Tibial nerve (tissue), 4 donors: ENCODE data around the gene CALY.

Source experiments
- EP300 ChIP-seq, 2 donors: sonication (generic); formaldehyde crosslinking; IDR thresholded peaks; one replicate each; pipeline ENCODE4 v1.6.1; 2017; ENCODE audit warnings: antibody characterized with exemption in 2 of 2, mild to moderate bottlenecking in 1 of 2
- POLR2A ChIP-seq, 2 donors: fragments of 450-650 bp; IDR thresholded peaks; one replicate each; pipeline ENCODE4 v1.6.1; 2017; ENCODE audit warnings: antibody characterized with exemption in 2 of 2, mild to moderate bottlenecking in 2 of 2, moderate library complexity in 2 of 2
- TF ChIP-seq, protein P1 (sequence below), 5 experiments: fragments of 200-600 bp in 3 of 5; fragments of 450-650 bp in 2 of 5; sonication (generic) in 3 of 5; IDR thresholded peaks; one replicate each; pipeline ENCODE4 v1.5.1; 2016 to 2019; ENCODE audit warnings: antibody characterized with exemption in 5 of 5, mild to moderate bottlenecking in 3 of 5, moderate library complexity in 2 of 5

DNA sequence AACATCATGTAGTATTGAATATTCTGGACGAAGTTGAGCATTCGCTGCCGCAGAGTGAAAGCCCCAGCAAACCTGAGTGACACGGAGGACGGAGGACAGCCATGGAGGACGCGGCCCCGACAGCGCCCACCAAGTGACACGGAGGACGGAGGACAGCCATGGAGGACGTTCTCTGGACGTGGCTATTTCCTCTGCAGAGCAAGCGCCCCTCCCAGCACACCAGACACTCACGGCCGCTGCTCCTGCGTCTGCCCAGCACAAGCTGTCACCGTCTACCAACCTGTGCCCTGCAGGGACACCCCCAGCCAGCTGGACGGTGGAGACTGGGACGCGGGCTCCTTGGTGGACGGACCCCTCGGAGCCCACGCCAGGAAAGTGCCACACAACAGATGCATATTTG is 52.8 kb downstream of the CALY start:
- TF ChIP-seq, protein P1, sequence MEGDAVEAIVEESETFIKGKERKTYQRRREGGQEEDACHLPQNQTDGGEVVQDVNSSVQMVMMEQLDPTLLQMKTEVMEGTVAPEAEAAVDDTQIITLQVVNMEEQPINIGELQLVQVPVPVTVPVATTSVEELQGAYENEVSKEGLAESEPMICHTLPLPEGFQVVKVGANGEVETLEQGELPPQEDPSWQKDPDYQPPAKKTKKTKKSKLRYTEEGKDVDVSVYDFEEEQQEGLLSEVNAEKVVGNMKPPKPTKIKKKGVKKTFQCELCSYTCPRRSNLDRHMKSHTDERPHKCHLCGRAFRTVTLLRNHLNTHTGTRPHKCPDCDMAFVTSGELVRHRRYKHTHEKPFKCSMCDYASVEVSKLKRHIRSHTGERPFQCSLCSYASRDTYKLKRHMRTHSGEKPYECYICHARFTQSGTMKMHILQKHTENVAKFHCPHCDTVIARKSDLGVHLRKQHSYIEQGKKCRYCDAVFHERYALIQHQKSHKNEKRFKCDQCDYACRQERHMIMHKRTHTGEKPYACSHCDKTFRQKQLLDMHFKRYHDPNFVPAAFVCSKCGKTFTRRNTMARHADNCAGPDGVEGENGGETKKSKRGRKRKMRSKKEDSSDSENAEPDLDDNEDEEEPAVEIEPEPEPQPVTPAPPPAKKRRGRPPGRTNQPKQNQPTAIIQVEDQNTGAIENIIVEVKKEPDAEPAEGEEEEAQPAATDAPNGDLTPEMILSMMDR (IDR thresholded peaks at IDR 0.05), result no peak
- TF ChIP-seq EP300 (IDR thresholded peaks at IDR 0.05), result no peak
- no peak for TF ChIP-seq POLR2A (IDR thresholded peaks at IDR 0.05)
